NCI-H510A treated with DMSO at 0.1 percent for 48 hours (cell line): Measurements from ENCODE around the gene NR4A2.
"Not testable (repeated sequence)": the region's sequence is repeated elsewhere in the genome, so short reads cannot be mapped to it uniquely, and the experiment has no call there.

Experiments used
- DNase-seq: peaks from one replicate; lab custom pipeline; 2025; lab: John Stamatoyannopoulos, UW

Gene NR4A2

DNA sequence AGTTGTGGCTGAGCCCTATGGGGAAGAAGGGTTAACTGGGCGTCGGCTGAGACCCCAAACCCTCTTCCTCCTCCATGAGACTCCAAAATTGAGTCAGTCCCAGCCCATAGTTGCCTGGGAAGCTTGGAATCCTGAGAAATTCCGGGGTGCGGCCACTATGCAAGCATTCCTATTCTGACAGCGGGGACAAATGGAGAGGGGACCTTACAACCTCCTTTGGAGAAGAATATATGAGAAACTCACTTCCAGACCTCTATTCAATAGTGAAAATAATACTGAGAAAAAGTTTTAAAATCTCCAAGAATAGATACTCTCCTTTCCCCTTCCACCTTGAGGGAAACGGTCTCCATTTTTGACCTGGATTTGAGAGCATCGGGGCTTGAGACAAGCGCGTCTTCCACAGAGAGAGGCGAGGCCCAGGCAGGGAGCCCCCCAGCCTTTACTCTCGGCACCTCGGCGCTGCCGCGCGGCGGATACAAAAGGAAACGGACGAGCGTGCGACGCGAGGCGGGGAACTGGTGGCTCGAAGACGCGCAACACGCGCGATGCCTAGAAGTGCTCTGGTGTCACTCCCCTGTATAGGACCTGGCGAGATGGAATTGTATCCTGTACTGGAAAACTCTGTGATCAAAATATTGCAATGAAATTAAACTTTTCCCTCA, 11.1 kb downstream of the NR4A2 start:
- DNase-seq = no peak

- no peak for DNase-seq
Observed at GRCh38 chr2:156320486-156321098, 11.9 kb downstream of the NR4A2 start.

GRCh38 chr2:156319811-156320485, 12.6 kb downstream of the NR4A2 start:
- DNase-seq = no peak

DNA sequence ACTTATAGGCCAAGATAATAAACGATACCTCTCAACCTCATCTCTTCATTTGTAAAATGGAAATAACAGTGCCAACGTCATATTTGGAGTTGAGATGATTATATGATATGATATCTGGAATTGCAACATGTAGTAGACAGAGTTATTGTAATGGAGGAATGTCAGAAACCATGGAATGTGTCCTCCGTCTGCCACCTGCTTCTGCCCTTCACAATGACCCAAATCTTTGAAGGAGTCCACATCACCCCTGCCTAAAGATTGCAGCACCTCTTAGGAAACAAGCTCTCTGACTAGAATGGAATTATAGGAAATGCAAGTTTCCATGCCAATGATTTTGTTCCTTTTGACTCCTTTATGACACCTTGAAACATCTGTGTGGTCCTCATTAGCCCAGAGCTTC, 14.9 kb downstream of the NR4A2 start:
- no peak for DNase-seq

DNA sequence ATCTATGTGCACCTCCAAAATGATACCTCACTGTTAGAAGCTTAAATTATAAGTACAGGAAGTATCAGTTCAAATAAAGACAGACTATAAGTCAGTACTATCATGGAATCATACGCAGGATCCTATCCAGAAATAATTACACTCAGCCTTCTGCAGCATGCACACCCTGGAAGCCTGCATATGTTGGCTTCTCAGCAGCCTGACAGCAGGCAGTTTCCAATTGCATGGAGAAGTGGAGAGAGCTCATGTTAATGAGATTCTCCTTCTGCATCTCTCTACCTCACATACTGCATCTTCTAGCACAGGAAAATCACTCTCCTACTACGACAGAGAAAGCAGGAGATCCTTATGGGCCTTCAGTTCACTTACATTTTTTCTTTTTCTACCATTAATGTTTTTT, 20.5 kb downstream of the NR4A2 start:
- no peak for DNase-seq

- DNase-seq = no peak
Observed at GRCh38 chr2:156310773-156311172, 21.7 kb downstream of the NR4A2 start.

GRCh38 chr2:156309917-156310316, 22.6 kb downstream of the NR4A2 start:
- DNase-seq = no peak

DNA sequence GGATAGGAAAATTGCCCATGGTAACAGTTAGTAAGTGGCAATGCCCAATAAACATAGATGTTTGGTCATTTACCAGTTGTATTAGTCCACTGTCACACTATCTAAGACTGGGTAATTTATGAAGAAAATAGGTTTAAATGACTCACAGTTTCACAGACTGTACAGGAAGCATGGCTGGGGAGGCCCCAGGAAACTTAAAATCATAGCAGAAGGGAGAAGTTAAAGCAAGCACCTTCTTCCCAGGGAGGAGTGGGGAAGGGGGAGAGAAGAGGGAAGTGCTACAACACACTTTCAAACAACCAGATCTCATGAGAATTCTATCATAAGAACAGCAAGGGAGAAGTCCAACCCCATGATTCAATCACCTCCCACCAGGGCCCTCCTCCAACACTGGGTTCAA, 23.4 kb downstream of the NR4A2 start:
- DNase-seq = no peak

GRCh38 chr2:156306821-156307220, 25.7 kb downstream of the NR4A2 start:
- no peak for DNase-seq

GRCh38 chr2:156305121-156305520, 27.4 kb downstream of the NR4A2 start:
- no peak for DNase-seq

- no peak for DNase-seq
Observed at GRCh38 chr2:156300337-156300736, 32.2 kb downstream of the NR4A2 start.

GRCh38 chr2:156294945-156295580, 37.5 kb downstream of the NR4A2 start:
- no peak for DNase-seq

- DNase-seq = not testable (repeated sequence)
Observed at GRCh38 chr2:156293382-156293781, 39.1 kb downstream of the NR4A2 start.

DNA sequence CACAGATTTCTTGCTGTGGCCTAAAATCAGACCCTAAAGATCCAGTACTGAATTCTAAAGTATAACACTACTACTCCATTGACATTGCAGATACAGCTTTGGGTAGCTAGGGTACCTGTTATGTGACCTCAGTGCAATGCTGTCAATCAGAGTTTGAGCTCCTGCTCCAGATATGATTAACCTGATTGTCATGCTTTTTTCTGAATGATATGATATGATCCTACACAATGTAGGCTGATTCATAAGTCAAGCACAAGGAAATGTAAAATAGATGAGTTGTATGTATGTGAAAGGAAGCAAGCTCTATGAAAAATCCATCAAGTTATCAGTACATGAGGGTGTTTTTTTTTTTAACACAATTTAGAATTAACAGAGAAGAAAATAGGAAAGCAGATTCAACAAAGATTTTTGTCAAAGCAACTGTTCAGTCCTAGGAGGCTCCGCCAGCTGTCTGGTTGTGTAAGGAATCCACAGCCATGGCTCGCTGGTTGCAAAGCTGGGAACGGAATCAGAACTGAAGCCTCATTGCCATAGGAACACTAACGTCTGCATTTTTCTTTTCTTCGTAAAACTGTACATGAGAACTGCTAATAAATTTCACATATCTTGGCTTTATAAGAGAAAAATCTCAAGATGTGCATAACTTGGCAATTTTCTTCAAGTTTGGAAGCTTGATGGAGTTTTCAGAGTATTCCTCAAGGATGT, 52.9 kb downstream of the NR4A2 start:
- DNase-seq = no peak
